GM21528 (cell line): Measurements from ENCODE around the gene PHF21A.
A peak's percentile ranks its signal among the peaks of the same experiment; 100 is the strongest.

Source experiments
- ATAC-seq: cut with Tn5 transposase; IDR thresholded peaks from one replicate; pipeline ENCODE4 v1.9.1; 2021; ENCODE audit warnings: mild to moderate bottlenecking, moderate library complexity; ENCODE audit not compliant: unreplicated experiment, low FRiP score

The PHF21A gene

DNA sequence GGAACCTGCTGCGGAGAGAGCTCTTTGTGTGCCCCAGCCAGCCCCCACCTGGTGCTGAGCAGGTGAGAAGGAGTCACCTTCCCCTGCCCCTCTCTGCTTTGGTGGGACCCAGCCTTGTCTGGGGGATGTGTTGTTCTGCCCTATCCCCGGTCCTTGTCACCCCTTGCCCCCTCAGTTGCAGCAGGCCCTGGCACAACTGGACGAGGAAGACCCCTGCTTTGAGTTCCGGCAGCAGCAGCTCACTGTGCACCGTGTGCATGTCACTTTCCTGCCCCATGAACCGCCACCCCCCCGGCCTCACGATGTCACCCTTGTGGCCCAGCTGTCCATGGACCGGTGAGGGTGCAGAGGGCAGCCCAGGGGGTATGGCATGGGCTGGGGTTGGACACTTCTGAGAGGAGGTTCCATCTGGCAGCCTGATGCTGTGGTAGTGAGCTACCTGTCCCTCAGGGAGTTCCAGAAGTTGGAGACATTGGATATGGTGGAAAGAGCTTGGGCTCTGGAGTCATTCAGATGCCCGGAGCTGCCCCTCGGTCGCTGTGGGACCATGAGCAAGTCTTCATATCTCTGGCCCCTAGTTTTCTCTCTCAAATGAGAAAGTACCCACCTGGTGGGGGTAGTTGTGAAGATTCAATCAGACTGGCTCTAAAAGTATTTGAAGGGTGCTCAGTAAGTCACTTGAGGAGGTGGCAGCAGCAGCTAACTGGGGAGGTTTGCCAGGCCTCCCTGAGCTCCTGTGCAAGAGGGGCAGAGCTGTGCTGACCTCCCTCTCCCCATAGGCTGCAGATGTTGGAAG lies 194.5 kb downstream of the PHF21A start:
- ATAC-seq = no peak

DNA sequence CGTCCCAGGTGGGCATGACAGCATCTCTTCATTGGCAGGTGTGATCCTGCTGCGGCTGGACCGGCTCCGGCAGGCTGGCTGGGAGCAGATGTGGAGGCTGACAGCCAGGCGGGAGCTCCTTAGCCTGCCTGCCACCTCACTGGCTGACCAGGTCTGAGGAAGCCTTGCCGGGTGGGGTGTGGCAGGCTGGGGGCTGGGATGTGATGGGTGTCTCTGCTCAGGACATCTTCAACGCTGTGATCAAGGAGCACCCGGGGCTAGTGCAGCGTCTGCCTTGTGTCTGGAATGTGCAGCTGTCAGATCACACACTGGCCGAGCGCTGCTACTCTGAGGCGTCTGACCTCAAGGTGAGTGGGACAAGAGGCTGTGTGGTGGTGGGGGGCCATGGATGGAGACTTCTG lies 195.3 kb downstream of the PHF21A start:
- no peak for ATAC-seq

DNA sequence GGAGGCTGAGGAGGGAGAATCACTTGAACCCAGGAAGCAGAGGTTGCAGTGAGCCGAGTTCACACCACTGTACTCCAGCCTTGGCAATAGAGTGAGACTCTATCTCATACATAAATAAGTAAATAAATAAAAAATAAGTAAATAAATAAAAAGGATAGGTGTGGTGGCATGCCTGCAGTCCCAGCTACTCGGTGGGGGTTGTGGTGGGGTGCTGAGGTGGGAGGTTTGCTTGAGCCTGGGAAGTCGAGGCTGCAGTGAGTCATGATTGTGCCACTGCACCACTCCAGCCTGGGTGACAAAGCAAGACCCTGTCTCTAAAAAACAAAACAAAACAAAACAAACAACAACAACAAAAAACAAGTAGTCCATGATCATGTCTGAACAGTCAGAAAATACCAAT lies 195.7 kb downstream of the PHF21A start:
- ATAC-seq = no peak

DNA sequence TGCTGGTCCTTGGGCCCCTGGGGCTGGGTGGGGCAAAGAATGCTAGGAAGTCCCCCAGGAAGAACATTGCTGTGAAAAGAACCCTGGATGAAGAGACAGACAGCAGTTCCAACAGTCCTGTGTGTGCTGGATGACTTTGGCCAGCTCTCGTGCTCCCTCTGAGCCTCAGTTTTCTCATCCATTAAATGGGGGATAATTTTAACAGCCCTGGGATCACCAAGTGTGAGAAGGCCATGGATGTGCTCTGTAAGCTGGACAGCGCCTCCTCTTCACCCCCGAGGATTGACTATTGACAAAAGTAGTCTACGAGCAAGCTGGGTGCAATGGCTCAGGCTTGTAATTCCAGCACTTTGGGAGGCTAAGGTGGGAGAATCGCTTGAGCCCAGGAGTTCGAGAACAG lies 196.3 kb downstream of the PHF21A start:
- ATAC-seq = no peak

GRCh38 chr11:45924036-45924915 lies 197.0 kb downstream of the PHF21A start:
- ATAC-seq = no peak

DNA sequence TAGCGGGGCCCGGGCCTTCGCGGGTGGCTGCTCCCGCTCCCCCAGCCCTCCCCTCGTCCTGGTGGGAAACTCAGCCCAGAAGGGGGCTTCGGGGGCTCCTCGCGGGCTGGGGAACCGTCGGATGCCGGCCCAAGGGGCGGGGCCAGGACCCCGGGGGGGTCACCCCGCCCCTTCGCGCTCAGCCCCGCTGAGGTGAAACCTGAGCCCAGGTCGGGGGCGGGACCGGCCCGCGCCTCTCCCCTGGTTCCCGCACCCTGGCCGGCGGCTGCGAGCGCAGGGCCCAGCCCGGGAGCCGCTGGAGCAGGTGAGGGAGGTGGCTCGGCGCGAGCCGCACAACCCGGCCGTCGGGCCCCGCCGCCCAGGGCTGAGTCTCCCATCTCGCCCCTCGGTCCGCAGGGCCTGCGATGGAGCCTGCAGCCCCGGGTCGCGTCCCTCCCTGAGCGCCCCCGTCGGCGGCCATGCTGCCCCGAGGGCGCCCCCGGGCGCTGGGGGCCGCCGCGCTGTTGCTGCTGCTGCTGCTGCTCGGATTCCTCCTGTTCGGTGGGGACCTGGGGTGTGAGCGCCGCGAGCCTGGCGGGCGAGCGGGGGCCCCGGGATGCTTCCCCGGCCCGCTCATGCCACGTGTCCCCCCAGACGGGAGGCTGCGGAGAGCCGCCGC lies 198.7 kb downstream of the PHF21A start, which contains the start of gene LARGE2:
LARGE2 (plus strand) TSS at position 232 of the 658 bp plus-strand sequence; CDS start at position 459, 227 bp downstream.
- ATAC-seq = no peak

DNA sequence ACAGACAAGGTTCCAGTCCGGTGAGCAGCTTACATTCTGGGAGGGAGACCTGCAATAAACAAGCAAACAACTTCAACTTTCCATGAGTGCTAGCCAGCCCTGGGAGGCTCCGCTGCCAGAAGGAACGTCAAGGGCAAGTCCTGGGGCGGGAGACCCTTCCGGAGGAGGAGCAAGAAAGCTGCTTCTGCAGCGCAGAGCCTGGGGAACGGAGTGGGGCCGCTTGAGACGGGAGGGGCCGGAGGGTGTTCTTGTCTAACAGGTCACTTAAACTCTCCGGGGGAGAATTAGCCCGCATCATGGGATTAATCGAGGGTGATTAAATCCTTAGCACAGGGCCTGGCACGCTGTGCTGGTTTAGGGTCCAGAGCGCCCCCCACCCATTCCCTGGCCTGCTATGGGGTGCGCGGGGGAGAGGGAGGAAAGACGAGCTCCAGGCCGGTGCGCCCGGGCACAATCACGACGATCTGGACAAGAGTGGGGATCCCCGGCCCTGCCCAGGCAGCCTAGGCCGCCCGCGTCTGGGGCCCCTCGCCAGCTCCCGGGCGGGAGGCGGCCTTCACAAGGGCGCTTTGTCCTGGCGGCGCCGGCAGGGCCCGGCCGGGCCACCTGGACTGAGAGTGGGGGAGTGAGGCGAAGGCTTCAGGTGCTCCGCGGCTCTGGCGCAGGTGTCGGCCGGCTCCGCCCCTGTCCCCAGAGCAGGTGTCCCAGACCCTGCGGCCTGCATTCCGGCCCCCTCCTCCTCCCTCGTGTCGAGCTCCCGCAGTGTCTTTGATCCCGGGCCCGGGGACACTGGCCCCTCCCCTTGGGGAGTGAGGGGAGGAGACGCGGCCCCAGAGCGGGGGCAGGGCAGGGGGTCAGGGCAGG lies 199.5 kb downstream of the PHF21A start:
- no peak for ATAC-seq

- no peak for ATAC-seq
These were observed 200.4 kb downstream of the PHF21A start for GRCh38 chr11:45920531-45921477.

DNA sequence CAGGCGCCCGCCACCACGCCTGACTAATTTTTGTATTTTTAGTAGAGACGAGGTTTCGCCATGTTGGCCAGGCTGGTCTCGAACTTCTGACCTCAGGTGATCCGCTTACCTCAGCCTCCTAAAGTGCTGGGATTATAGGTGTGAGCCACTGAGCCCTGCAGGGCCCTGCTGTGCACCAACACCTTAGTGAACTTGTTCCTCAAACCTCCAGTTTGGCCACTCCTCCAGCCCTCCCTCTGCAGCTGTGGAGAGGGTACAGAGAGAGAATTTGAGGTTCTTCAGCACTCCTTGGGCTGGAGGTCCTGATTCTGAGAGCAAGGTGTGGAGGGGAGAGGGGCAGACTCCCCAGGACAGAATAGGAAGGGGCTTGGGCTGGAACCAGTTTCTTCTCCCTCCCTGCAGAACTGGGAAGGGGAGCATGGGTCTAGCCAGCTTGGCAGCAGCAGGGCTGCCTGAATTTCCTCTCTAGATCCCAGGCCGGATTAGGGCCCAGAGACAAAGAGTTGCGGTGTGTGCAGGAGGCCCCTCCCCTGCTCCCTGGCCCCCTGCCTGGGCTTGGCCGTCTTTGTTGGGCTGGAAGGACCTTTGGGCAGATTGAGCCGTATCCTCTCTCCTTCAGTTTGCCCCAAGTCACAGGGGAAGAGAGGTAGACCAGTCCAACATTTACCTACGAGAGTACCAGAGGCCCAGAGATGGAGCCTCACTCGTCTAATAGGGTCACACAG lies 201.3 kb downstream of the PHF21A start:
- no peak for ATAC-seq

- no peak for ATAC-seq
These were observed 202.1 kb downstream of the PHF21A start for GRCh38 chr11:45918962-45919675.

GRCh38 chr11:45918331-45918941 lies 202.8 kb downstream of the PHF21A start:
- peak; percentile 40 for ATAC-seq

DNA sequence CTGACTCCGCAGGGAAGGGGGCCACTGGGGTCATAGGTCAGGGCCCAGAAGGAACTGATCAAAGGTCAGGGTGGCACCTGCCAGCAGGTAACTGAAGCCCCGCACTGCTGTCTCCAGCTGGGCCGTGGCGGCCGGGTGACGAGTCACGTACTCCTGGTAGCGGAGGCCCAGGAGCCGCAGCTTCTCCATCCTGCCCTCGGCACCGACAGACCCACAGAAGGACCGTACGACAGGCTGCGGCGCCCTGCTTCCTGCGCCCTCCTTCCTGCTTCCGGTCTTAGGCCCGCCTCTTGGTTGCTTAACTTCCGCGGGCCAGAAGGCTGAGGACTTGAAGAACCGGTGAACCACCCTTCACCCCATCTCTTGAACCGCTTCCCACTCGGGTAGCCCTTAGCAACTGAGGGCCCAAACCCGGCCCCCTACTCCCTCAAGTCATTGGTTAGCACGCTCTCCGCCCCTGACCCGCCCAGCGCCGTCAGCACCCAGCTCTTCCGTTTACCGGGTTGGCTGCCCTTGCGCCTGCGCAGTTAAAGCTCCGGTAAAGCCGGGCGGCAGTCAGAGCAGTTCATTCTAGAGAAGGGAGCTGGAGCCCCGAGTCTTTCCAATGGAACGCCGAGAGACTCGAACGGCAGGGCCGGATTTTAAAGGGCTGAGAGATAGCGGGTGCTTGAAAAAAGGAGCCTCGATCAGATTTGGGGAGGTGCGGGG lies 203.5 kb downstream of the PHF21A start, which contains the start of gene PEX16:
PEX16 (minus strand) TSS at position 255 of the 708 bp plus-strand sequence; CDS start at position 189, 66 bp downstream.
- ATAC-seq = peak; percentile 85

GRCh38 chr11:45917286-45917622 lies 204.0 kb downstream of the PHF21A start:
- ATAC-seq = no peak

DNA sequence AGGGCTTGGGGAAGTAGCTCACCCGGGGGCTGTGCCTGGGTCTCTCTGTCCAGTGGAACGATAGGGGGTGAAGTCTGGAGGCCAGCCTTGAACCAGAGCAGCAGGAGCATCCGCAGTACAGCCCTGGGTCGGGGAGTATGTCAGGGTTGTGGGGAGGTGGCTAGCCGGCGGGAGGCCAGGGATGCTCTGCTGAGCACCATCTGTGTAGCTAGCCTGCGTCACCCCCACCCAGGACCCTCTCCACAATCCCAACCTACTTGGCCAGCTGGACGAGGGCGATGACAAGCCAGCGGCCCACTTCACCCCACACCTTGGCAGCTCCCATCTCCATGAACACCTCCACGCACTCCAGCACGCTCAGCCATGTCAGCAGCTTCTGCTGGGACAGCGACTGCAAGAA lies 205.8 kb downstream of the PHF21A start:
- ATAC-seq = no peak

GRCh38 chr11:45913942-45914635 lies 207.2 kb downstream of the PHF21A start:
- no peak for ATAC-seq

GRCh38 chr11:45913514-45913913 lies 207.7 kb downstream of the PHF21A start:
- ATAC-seq = no peak
